Common myeloid progenitor, CD34-positive (primary cell): ENCODE measurements around the gene PHKG2.

Experiments used
- CTCF ChIA-PET: fragments of 350-600 bp; sonication (Branson Sonifier 250); formaldehyde crosslinking; loops from one replicate; lab custom pipeline; 2021; ENCODE audit warnings: antibody characterized with exemption; lab: Charles Lee
- POLR2A ChIA-PET: fragments of 350-600 bp; sonication (Branson Sonifier 250); formaldehyde crosslinking; loops from one replicate; lab custom pipeline; 2021; ENCODE audit warnings: antibody characterized with exemption; lab: Charles Lee
- DNase-seq, 3 donors: peaks; one replicate each; pipeline versions ENCODE4 v3.0.0 to v3.0.0-alpha.2; 2013
- H3K27ac ChIP-seq, 2 experiments: 1 replicate in 1 of 2; 2 replicates in 1 of 2; pipeline ENCODE4 v1.7.0; 2013; ENCODE audit warnings: inconsistent platforms in 2 of 2, low read length in 2 of 2, mild to moderate bottlenecking in 2 of 2, low read depth in 1 of 2, moderate library complexity in 1 of 2; ENCODE audit not compliant: severe bottlenecking in 2 of 2, insufficient read depth in 1 of 2, poor library complexity in 1 of 2
- H3K27me3 ChIP-seq, 5 experiments: replicated peaks in 2 of 5; 1 replicate in 3 of 5; 2 replicates in 2 of 5; pipeline versions ENCODE4 v1.6.1 to v1.7.0; 2013; ENCODE audit warnings: low read length in 4 of 5, mild to moderate bottlenecking in 2 of 5, moderate library complexity in 2 of 5, inconsistent platforms in 1 of 5; ENCODE audit not compliant: insufficient read depth in 5 of 5, control insufficient read depth in 4 of 5
- H3K36me3 ChIP-seq, 4 experiments: 1 replicate in 2 of 4; 2 replicates in 2 of 4; pipeline versions ENCODE4 v1.6.1 to v1.7.0; 2013; ENCODE audit warnings: low read length in 3 of 4, control low read depth in 1 of 4, mild to moderate bottlenecking in 1 of 4; ENCODE audit not compliant: control insufficient read depth in 4 of 4, insufficient read depth in 4 of 4
- H3K4me1 ChIP-seq, 4 experiments: 1 replicate in 3 of 4; 2 replicates in 1 of 4; pipeline versions ENCODE4 v1.6.1 to v1.7.1; 2013; ENCODE audit warnings: low read length in 3 of 4, mild to moderate bottlenecking in 3 of 4, control low read depth in 1 of 4, inconsistent platforms in 1 of 4, moderate library complexity in 1 of 4; ENCODE audit not compliant: control insufficient read depth in 4 of 4, insufficient read depth in 4 of 4; ENCODE audit errors: control extremely low read depth in 1 of 4
- H3K4me3 ChIP-seq, 7 experiments: 1 replicate in 4 of 7; 2 replicates in 3 of 7; pipeline versions ENCODE4 v1.5.1 to v1.7.0; 2013; ENCODE audit warnings: mild to moderate bottlenecking in 7 of 7, low read length in 6 of 7, moderate library complexity in 6 of 7, inconsistent platforms in 2 of 7, low read depth in 2 of 7, control low read depth in 1 of 7; ENCODE audit not compliant: insufficient read depth in 4 of 7, control insufficient read depth in 1 of 7; ENCODE audit errors: extremely low read depth in 1 of 7
- H3K9me3 ChIP-seq, 5 experiments: 1 replicate in 4 of 5; 2 replicates in 1 of 5; pipeline versions ENCODE4 v1.6.1 to v1.7.1; 2013; ENCODE audit warnings: low read length in 4 of 5, mild to moderate bottlenecking in 2 of 5, inconsistent platforms in 1 of 5, low read depth in 1 of 5, moderate library complexity in 1 of 5; ENCODE audit not compliant: control insufficient read depth in 4 of 5, insufficient read depth in 2 of 5; ENCODE audit errors: control extremely low read depth in 1 of 5
- WGBS: methylation state at CpG from one replicate; pipeline ENCODE4 v1.1.5; 2013; ENCODE audit not compliant: insufficient coverage; 5-methylcytosine and 5-hydroxymethylcytosine counted together

Gene PHKG2

DNA sequence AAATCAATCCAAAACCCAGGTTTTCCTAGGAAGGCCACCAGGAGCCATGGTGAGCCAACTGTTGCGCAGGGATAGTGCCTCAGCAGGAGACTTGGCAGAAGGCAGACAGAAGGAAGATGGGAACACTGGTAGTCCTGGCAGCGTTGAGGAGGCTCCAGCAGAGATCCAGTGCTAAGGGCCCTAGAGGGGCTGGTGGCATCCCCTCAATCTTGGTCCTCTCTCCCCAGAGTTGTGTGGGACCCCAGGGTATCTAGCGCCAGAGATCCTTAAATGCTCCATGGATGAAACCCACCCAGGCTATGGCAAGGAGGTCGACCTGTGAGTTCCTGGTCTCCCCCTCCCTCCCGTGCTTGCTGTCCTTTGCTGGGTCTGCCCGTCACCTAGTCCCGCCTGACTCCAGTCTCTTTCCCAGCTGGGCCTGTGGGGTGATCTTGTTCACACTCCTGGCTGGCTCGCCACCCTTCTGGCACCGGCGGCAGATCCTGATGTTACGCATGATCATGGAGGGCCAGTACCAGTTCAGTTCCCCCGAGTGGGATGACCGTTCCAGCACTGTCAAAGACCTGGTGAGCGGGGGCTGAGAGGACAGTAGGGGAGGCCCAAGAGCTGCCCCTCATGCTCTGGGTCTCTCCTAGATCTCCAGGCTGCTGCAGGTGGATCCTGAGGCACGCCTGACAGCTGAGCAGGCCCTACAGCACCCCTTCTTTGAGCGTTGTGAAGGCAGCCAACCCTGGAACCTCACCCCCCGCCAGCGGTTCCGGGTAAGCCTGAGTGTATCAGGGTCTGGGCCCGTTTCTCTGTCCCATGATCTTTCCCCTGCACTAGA is 7.9 kb downstream of the PHKG2 start:
- Histone ChIP-seq H3K27me3 (no peaks in the 10 kb centered on the region), H3K4me1 (peaks cover 8 to 34% (median 29%) of the 10 kb centered on the region in 4 experiments), H3K9me3 (no peaks in the 10 kb centered on the region), H3K4me3 (no peak overlapping the region), H3K36me3 (peaks cover 8 to 69% (median 44%) of the 10 kb centered on the region in 4 experiments), H3K27ac (no peak overlapping the region)
- CTCF ChIA-PET: no interaction called here
- WGBS: 96% methylated on average over 20 of the region's 20 CpGs
- no peak for DNase-seq
- POLR2A ChIA-PET: no interaction called here

DNA sequence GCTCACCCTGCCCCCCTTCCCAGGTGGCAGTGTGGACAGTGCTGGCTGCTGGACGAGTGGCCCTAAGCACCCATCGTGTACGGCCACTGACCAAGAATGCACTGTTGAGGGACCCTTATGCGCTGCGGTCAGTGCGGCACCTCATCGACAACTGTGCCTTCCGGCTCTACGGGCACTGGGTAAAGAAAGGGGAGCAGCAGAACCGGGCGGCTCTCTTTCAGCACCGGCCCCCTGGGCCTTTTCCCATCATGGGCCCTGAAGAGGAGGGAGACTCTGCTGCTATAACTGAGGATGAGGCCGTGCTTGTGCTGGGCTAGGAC is 8.5 kb downstream of the PHKG2 start:
- H3K4me1 ChIP-seq: peaks cover 8 to 39% (median 34%) of the 10 kb centered on the region in 4 experiments
- no peak for DNase-seq
- no peak overlapping the region for H3K27ac ChIP-seq
- peaks cover 6 to 64% (median 39%) of the 10 kb centered on the region in 4 experiments for H3K36me3 ChIP-seq
- CTCF ChIA-PET: no interaction called here
- no peaks in the 10 kb centered on the region for H3K27me3 ChIP-seq
- no peaks in the 10 kb centered on the region for H3K9me3 ChIP-seq
- 95% methylated on average over 8 of the region's 13 CpGs for WGBS
- H3K4me3 ChIP-seq: no peak overlapping the region
- POLR2A ChIA-PET: no interaction called here

DNA sequence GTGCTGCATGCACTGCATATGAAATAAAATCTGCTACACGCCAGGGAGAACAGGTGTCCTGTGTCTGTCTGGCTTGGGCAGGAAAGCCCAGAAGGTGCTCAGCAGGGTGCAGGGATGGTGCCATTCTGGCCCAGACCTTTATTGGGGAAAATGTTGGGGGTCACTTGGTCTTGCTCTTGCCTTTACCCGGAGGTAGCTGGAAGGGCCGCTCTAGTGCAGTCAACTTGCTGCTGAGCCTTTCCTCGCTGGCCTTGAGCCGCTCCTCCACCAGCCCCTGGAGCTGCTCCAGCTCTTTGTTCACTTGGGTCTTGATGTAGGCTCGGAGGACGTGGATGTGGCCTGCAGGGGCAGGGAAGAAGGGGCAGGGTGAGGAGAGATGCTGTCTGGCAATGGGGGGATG is 9.1 kb downstream of the PHKG2 start:
- peaks cover 6 to 60% (median 39%) of the 10 kb centered on the region in 4 experiments for H3K36me3 ChIP-seq
- POLR2A ChIA-PET: no interaction called here
- peak overlapping the region in 1 of 2 experiments; percentile 11 for H3K27ac ChIP-seq

DNA sequence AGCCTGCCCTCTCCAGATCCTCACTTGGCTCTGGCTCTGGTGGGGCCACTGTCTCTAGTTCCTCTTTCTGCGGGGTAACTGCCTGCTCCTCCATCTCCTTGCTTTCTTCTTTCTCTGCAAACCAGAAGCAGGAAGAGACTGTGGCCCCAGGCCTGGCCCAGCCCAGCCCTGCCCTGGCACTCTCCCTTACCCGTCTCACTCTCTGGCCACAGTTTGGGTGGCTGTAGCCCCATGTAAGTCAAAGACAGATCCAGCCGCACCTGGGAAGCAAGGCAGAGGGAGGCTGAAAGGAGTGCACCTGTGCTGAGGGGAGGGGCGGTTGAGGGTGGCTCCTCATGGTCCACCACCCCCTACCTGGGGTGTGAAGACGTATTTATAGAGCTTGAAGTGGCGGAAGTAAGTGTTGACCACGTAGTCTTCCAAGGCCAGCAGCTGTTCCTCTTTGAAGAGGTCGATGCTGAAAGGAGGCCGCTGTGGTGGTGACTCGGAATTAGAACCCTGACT is 10.8 kb downstream of the PHKG2 start:
- DNase-seq: peak; percentile 30 to 78 (median 76)
- H3K9me3 ChIP-seq: no peaks in the 10 kb centered on the region
- 40% methylated on average over 10 of the region's 10 CpGs for WGBS
- CTCF ChIA-PET: interaction anchor here (0.8 to 1.8 kb wide), 5 partner anchors 9 to 183 kb away, joined by 3 to 4 read pairs (median 4); no protein-coding TSS in a partner anchor
- H3K4me3 ChIP-seq: peak overlapping the region in 6 of 7 experiments; percentile 4 to 33 (median 18)
- peaks cover 3 to 54% (median 33%) of the 10 kb centered on the region in 4 experiments for H3K36me3 ChIP-seq
- H3K27me3 ChIP-seq: no peaks in the 10 kb centered on the region
- POLR2A ChIA-PET: interaction anchor here (0.6 to 2.2 kb wide), 2 partner anchors 11 to 44 kb away, joined by 3 to 7 read pairs; partner anchors contain the start of gene PHKG2
- peaks cover 11 to 53% (median 47%) of the 10 kb centered on the region in 4 experiments for H3K4me1 ChIP-seq
- H3K27ac ChIP-seq: peak overlapping the region; percentile 62 to 75

More for the DNA sequence above, 9.1 kb downstream of the PHKG2 start:
- Histone ChIP-seq H3K27me3 (no peaks in the 10 kb centered on the region), H3K4me3 (no peak overlapping the region), H3K9me3 (no peaks in the 10 kb centered on the region), H3K4me1 (peaks cover 8 to 40% (median 35%) of the 10 kb centered on the region in 4 experiments)
- no peak for DNase-seq
- 100% methylated on average over 3 of the region's 7 CpGs for WGBS
- CTCF ChIA-PET: no interaction called here

DNA sequence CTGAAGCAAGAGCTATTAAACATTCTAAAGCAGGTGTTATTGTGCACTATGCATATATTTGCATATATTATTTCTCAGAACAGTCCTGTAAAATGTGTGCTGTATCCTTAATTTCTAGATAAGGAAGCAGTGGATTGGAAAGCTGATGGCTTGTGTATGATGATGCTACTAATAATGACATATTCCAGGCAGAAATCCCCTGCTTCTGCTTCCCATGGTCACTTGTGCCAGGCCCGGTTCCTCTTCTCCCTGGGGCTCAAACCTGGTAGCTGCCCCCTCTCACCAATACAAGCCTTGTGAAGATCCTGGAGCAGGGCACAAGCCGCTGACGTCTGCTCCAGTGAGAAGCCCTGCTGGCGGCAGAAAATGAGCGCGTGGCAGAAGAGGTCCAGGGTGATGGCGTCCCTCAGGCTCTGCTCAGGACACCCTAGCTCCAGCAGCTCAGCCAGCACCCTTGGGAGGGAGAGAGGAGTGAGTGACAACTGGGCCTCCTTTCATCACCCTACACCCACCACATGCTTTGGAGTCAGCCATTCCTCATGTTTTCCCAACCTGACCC is 11.9 kb downstream of the PHKG2 start:
- H3K4me3 ChIP-seq: peak overlapping the region in 1 of 7 experiments; percentile 93
- POLR2A ChIA-PET: interaction anchor here (0.7 kb wide), 1 partner anchor 35 kb away, joined by 3 read pairs; no protein-coding TSS in a partner anchor
- CTCF ChIA-PET: interaction anchor here (0.8 to 2.2 kb wide), 10 partner anchors 8 to 182 kb away, joined by 3 to 10 read pairs (median 4); partner anchors contain the start of gene PHKG2
- WGBS: 97% methylated on average over 6 of the region's 7 CpGs
- peaks cover 0 to 54% (median 34%) of the 10 kb centered on the region in 4 experiments for H3K36me3 ChIP-seq
- H3K27ac ChIP-seq: no peak overlapping the region
- DNase-seq: no peak
- H3K4me1 ChIP-seq: peaks cover 11 to 53% (median 47%) of the 10 kb centered on the region in 4 experiments
- no peaks in the 10 kb centered on the region for H3K27me3 ChIP-seq
- H3K9me3 ChIP-seq: no peaks in the 10 kb centered on the region

DNA sequence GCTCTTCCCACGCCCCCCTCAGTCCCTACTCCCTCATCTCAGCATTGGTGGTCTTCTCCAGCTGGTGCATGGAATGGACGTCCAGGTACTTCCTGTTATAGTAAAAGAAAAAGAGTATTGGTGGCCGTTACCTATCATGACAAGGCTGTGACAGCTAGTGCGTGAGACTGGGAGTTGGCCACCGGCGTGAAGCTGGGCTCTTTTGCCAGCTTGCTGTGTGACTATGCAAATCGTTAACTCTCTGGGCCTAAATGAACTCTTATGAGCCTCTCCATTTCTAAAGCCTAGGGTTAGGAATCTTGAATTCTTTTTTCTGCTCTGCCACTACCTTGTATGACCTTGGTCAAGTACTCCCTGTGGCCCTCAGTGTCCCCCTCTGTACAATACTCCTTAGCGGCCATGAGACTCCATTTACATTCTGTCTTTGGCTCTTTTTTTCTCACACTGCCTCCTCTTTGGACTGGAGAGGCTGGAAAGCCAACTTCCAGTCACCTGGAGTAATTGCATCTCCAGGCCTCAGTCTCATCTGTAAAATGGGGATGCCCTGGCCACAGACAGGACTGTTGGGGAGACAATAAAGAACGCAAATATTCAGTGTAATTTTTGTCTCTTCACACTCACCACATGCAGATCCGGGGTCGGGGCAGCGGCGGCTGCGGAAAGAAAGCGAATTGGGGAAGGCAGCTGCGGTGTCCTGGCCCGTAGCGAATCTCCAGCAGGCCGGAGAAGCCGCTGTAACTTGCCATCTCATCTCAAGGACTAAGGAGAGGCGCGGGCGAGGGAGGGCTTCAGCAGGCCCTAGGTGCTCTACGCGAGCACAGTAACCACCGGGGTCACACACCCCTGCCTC is 12.6 kb downstream of the PHKG2 start:
- WGBS: 29% methylated on average over 20 of the region's 26 CpGs
- peaks cover 0 to 55% (median 36%) of the 10 kb centered on the region in 4 experiments for H3K36me3 ChIP-seq
- H3K9me3 ChIP-seq: no peaks in the 10 kb centered on the region
- no peak for DNase-seq
- H3K27ac ChIP-seq: peak overlapping the region; percentile 85 to 93
- H3K4me1 ChIP-seq: peaks cover 11 to 53% (median 47%) of the 10 kb centered on the region in 4 experiments
- H3K27me3 ChIP-seq: no peaks in the 10 kb centered on the region
- H3K4me3 ChIP-seq: peak overlapping the region; percentile 86 to 98 (median 93)
- ChIA-PET CTCF (interaction anchor here (0.8 to 2.2 kb wide), 8 partner anchors 9 to 53 kb away, joined by 3 to 10 read pairs (median 4); partner anchors contain the start of gene PHKG2), POLR2A (interaction anchor here (0.7 to 1.2 kb wide), 3 partner anchors 35 to 63 kb away, joined by 3 to 4 read pairs (median 3); no protein-coding TSS in a partner anchor)
